MM.1S (cell line): ENCODE measurements around the gene ADSS2.

Source experiments
- CTCF ChIP-seq: fragments of 300-600 bp; sonication (generic); IDR thresholded peaks from 2 replicates; pipeline ENCODE4 v1.5.1; 2016; ENCODE audit warnings: antibody characterized with exemption, low read length, mixed read lengths
- EZH2 ChIP-seq: fragments of 300-600 bp; sonication (generic); optimal IDR thresholded peaks from 2 replicates; pipeline ENCODE3; 2017; ENCODE audit warnings: low read depth, mild to moderate bottlenecking, antibody characterized with exemption, low read length, mixed read lengths
- EZH2phosphoT487 ChIP-seq: fragments of 300-600 bp; sonication (generic); IDR thresholded peaks from 2 replicates; pipeline ENCODE4 v1.6.1; 2018; ENCODE audit warnings: antibody characterized with exemption, low read length

DNA sequence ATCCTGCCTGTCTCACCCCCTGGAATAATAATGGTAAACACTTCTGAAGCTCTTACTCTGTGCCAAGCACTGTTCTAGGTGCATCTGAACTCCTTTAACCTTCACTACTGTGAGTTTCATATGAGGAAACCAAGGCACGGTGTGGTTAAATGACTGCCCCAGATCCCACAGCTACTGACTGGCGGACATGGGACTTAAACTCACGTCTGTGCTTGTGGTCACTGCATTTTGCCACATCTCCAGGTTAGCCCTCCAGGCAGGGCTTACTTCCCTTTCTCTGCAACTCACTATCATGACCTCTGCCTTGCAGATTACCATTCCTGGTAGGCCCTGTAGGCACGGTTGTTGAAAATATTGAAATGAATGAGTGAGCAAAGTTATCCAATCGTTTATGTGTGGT is 83.4 kb downstream of the ADSS2 start:
- TF ChIP-seq EZH2 (no peak), CTCF (no peak), EZH2phosphoT487 (no peak)
